Prostate gland (tissue), 2 donors: ENCODE measurements around the gene NRXN3.

ENCODE experiments used
- CTCF ChIP-seq, 4 experiments: fragments of 200-600 bp in 2 of 4; fragments of 450-650 bp in 2 of 4; sonication (generic) in 2 of 4; IDR thresholded peaks; 1 replicate in 3 of 4; 2 replicates in 1 of 4; pipeline ENCODE4 v1.5.1; 2016 to 2019; ENCODE audit warnings: antibody characterized with exemption in 4 of 4, mild to moderate bottlenecking in 2 of 4, moderate library complexity in 2 of 4
- POLR2A ChIP-seq: fragments of 450-650 bp; IDR thresholded peaks from one replicate; pipeline ENCODE4 v1.6.1; 2016; ENCODE audit warnings: antibody characterized with exemption, mild to moderate bottlenecking

DNA sequence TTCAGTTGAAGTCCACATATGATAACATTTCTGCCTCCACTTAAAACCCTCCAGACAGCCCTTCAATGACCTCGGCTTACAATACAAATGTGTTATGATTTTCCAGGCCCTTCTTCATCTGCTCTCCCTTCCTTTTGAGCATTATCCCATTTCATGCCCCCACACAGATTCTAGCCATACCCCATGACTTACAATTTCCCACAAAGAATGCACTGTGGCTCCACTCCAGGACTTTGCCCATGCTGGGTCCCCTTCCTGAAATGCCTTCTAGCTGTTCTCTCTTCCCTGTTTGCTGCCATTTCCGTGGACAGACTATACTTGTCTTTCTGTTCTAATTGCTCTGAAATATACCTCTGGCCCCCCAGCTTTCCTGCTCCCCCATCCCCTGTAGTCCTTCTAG lies 1078.0 kb downstream of the NRXN3 start:
- TF ChIP-seq POLR2A: no peak
- no peak for TF ChIP-seq CTCF (IDR thresholded peaks at IDR 0.05)
